SH-SY5Y (cell line): Measurements from ENCODE around the gene STARD7.

Experiments used
- GATA2 ChIP-seq: IDR thresholded peaks from 2 replicates; pipeline ENCODE4 v1.6.1; 2011; ENCODE audit warnings: mild to moderate bottlenecking, low read depth, low read length
- GATA3 ChIP-seq: IDR thresholded peaks from 2 replicates; pipeline ENCODE4 v1.6.1; 2011; ENCODE audit warnings: low read depth, mild to moderate bottlenecking, low read length, moderate library complexity

GRCh38 chr2:96142217-96143113, 66.2 kb downstream of the STARD7 start:
- TF ChIP-seq GATA3 (no peak), GATA2 (no peak)
